Loucy (cell line): ENCODE results near the gene EDIL3.

ENCODE experiments used
- H2AFZ ChIP-seq: fragments of 200-600 bp; sonication (generic); 2 replicates; pipeline ENCODE4 v1.6.0; 2016; ENCODE audit warnings: antibody characterized with exemption, mild to moderate bottlenecking, low read length, moderate library complexity
- H3F3A ChIP-seq: fragments of 200-600 bp; 2 replicates; pipeline ENCODE4 v1.6.0; 2016; ENCODE audit warnings: antibody characterized with exemption, low read depth, mild to moderate bottlenecking
- H3K27me3 ChIP-seq: fragments of 200-600 bp; sonication (generic); 2 replicates; pipeline ENCODE4 v1.6.1; 2014; ENCODE audit warnings: low read length, mild to moderate bottlenecking; ENCODE audit not compliant: insufficient read depth, poor library complexity, severe bottlenecking
- H3K36me3 ChIP-seq: fragments of 200-600 bp; sonication (generic); 2 replicates; pipeline ENCODE4 v1.6.1; 2016; ENCODE audit warnings: low read length; ENCODE audit not compliant: insufficient read depth
- H3K4me1 ChIP-seq: fragments of 200-600 bp; sonication (generic); 2 replicates; pipeline ENCODE4 v1.5.1; 2014; ENCODE audit warnings: low read length, mild to moderate bottlenecking; ENCODE audit not compliant: insufficient read depth, poor library complexity, severe bottlenecking
- H3K4me2 ChIP-seq: fragments of 200-600 bp; sonication (generic); 2 replicates; pipeline ENCODE4 v1.6.0; 2014; ENCODE audit warnings: antibody characterized with exemption, low read length, low read depth, mild to moderate bottlenecking; ENCODE audit not compliant: poor library complexity, severe bottlenecking
- H3K4me3 ChIP-seq: fragments of 200-600 bp; sonication (generic); 2 replicates; pipeline ENCODE4 v1.5.1; 2014; ENCODE audit warnings: low read length, mild to moderate bottlenecking, mixed read lengths; ENCODE audit not compliant: poor library complexity, severe bottlenecking
- H3K79me2 ChIP-seq: fragments of 200-600 bp; sonication (generic); 2 replicates; pipeline ENCODE4 v1.6.1; 2014; ENCODE audit warnings: low read length; ENCODE audit not compliant: insufficient read depth
- H3K9ac ChIP-seq: fragments of 200-600 bp; sonication (generic); 2 replicates; pipeline ENCODE4 v1.6.0; 2014; ENCODE audit warnings: mild to moderate bottlenecking, low read depth, low read length, moderate library complexity; ENCODE audit not compliant: poor library complexity, severe bottlenecking
- H3K9me2 ChIP-seq: fragments of 200-600 bp; sonication (generic); replicated peaks from 2 replicates; pipeline ENCODE4 v1.6.1; 2016; ENCODE audit warnings: low read depth, low read length, mixed read lengths
- H3K9me3 ChIP-seq: fragments of 200-600 bp; sonication (generic); 2 replicates; pipeline ENCODE4 v1.6.1; 2014; ENCODE audit warnings: mild to moderate bottlenecking, antibody characterized with exemption, low read length, low read depth; ENCODE audit not compliant: insufficient read depth
- H4K20me1 ChIP-seq: fragments of 200-600 bp; sonication (generic); 2 replicates; pipeline ENCODE4 v1.6.0; 2014; ENCODE audit warnings: antibody characterized with exemption, low read length, mild to moderate bottlenecking; ENCODE audit not compliant: insufficient read depth, poor library complexity, severe bottlenecking
- EZH2phosphoT487 ChIP-seq: fragments of 200-600 bp; IDR thresholded peaks from 2 replicates; pipeline ENCODE4 v1.6.1; 2018; ENCODE audit warnings: antibody characterized with exemption, mild to moderate bottlenecking, moderate library complexity, borderline replicate concordance
- TF ChIP-seq, protein P1 (sequence below): fragments of 200-600 bp; sonication (generic); conservative IDR thresholded peaks from 2 replicates; pipeline ENCODE4 v1.5.1; 2014; ENCODE audit warnings: mild to moderate bottlenecking, antibody characterized with exemption, low read length

The EDIL3 gene

DNA sequence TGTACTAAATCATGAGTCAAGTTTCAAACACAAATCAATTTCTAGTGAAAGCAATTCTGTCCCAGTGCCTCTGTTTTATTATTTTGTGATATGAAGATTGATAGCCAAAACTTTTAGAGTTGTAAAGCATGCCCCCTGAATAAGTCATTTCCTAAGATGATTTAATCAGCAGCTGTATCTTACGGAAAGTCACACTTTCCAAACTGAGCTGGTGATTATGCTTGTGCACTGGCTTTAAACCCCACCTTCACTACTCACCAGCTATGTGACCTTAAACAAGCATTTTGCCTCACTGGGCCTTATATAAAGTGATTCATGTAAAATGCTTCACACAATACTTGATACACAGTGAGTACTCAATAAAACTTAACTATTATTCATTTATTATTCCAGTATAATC is 78.1 kb downstream of the EDIL3 start:
- Histone ChIP-seq H3K9ac (no peak overlapping the region), H3K36me3 (no peaks in the 10 kb centered on the region), H2AFZ (no peak overlapping the region)

DNA sequence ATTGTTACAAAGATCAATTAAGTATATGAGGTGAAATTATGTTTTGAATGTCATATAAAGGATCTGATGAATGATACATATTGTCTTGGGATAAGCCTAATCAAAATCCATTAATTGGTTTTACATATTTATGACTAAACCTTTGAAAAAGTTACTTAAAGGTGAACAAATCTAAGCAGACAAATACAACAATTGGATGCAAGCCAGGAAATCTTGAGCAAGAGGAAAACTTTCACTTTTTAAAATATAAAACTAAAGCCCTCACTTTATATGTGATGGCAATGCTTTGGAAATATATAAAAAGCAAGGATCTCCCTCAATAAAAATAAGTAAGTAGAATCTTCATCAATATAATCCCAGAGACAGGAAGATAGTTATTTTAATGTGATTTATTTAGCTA is 80.1 kb downstream of the EDIL3 start:
- Histone ChIP-seq H3K27me3 (no peaks in the 10 kb centered on the region), H3K9ac (no peak overlapping the region), H3K9me3 (no peaks in the 10 kb centered on the region), H3K4me3 (no peak overlapping the region), H3K9me2 (no peaks in the 10 kb centered on the region), H3K36me3 (no peaks in the 10 kb centered on the region), H2AFZ (no peak overlapping the region), H3F3A (no peaks in the 10 kb centered on the region), H4K20me1 (no peaks in the 10 kb centered on the region), H3K4me1 (no peaks in the 10 kb centered on the region), H3K79me2 (no peaks in the 10 kb centered on the region), H3K4me2 (no peak overlapping the region)
- TF ChIP-seq EZH2phosphoT487: no peak
- TF ChIP-seq, protein P1, sequence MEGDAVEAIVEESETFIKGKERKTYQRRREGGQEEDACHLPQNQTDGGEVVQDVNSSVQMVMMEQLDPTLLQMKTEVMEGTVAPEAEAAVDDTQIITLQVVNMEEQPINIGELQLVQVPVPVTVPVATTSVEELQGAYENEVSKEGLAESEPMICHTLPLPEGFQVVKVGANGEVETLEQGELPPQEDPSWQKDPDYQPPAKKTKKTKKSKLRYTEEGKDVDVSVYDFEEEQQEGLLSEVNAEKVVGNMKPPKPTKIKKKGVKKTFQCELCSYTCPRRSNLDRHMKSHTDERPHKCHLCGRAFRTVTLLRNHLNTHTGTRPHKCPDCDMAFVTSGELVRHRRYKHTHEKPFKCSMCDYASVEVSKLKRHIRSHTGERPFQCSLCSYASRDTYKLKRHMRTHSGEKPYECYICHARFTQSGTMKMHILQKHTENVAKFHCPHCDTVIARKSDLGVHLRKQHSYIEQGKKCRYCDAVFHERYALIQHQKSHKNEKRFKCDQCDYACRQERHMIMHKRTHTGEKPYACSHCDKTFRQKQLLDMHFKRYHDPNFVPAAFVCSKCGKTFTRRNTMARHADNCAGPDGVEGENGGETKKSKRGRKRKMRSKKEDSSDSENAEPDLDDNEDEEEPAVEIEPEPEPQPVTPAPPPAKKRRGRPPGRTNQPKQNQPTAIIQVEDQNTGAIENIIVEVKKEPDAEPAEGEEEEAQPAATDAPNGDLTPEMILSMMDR: no peak

More for the DNA sequence above, 78.1 kb downstream of the EDIL3 start:
- H3K4me1 ChIP-seq: no peaks in the 10 kb centered on the region
- H3K4me3 ChIP-seq: no peak overlapping the region
- H3K79me2 ChIP-seq: no peaks in the 10 kb centered on the region
- H3K9me2 ChIP-seq: no peaks in the 10 kb centered on the region
- H3K27me3 ChIP-seq: no peaks in the 10 kb centered on the region
- no peak overlapping the region for H3K4me2 ChIP-seq
- no peaks in the 10 kb centered on the region for H4K20me1 ChIP-seq
- no peaks in the 10 kb centered on the region for H3F3A ChIP-seq
- no peak for TF ChIP-seq EZH2phosphoT487
- TF ChIP-seq, protein P1: no peak
- H3K9me3 ChIP-seq: no peaks in the 10 kb centered on the region

DNA sequence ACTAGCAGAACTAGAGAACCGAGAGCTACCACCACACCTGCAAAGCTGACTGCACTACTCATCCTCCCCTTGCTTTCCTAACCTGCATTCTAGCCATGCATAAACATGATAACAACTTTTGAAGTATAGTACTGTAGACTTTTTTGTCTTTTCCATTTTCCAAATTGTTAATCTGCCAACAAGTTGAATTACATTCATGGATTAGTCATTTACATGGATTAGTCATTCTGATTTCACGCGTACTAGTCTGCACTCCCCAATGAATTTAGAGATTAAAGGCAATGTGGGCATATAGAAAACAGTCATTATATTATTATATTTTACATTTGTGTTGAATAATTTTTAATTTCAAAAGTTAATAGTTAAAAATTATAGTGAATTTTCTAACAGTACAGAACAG is 81.4 kb downstream of the EDIL3 start:
- H3K9me2 ChIP-seq: no peaks in the 10 kb centered on the region
- no peaks in the 10 kb centered on the region for H3K9me3 ChIP-seq
- H2AFZ ChIP-seq: no peak overlapping the region
- no peaks in the 10 kb centered on the region for H4K20me1 ChIP-seq
- H3K36me3 ChIP-seq: no peaks in the 10 kb centered on the region
- no peaks in the 10 kb centered on the region for H3K4me1 ChIP-seq
- H3K4me3 ChIP-seq: no peak overlapping the region
- H3K79me2 ChIP-seq: no peaks in the 10 kb centered on the region
- TF ChIP-seq, protein P1: no peak
- no peaks in the 10 kb centered on the region for H3K27me3 ChIP-seq
- no peak overlapping the region for H3K9ac ChIP-seq
- H3F3A ChIP-seq: no peaks in the 10 kb centered on the region
- no peak overlapping the region for H3K4me2 ChIP-seq
